ENCODE data around the gene SLC12A6. TPM values are rescaled to one million over a fixed set of nuclear protein-coding genes. Genes with fewer than 3 reads are reported as not detected.

SLC12A6 gene
- total and polyA plus RNA-seq, 2 of the 13 experiments (the other 11 are each of a cell fraction or from before 2014, with no cell fraction given): 15.2 to 30.1 TPM

GRCh38 chr15:34366271-34367065, 28.9 kb upstream of the SLC12A6 start (continued):
- no peak for TF ChIP-seq ZNF18 (CRISPR knock-in tag; IDR thresholded peaks at IDR 0.05; ENCODE audit: insufficient replicate concordance)
- no peak for TF ChIP-seq ZNF660 (CRISPR knock-in tag; IDR thresholded peaks at IDR 0.05; ENCODE audit: borderline replicate concordance, low read depth)
- peak; percentile 18; the same call in 1 of the 2 replicates for TF ChIP-seq GABPA (IDR thresholded peaks at IDR 0.05; ENCODE audit: low read depth, low read length)
- TF ChIP-seq GABPA (CRISPR knock-in tag; IDR thresholded peaks at IDR 0.05; ENCODE audit: low read depth): peak; percentile 73
- TF ChIP-seq CERS6 (CRISPR knock-in tag; IDR thresholded peaks at IDR 0.05): no peak
- no peak for TF ChIP-seq DDIT3 (CRISPR knock-in tag; IDR thresholded peaks at IDR 0.05)
- TF ChIP-seq STAT6 (CRISPR knock-in tag; IDR thresholded peaks at IDR 0.05; ENCODE audit: borderline replicate concordance): no peak
- TF ChIP-seq ESRRA (CRISPR knock-in tag; IDR thresholded peaks at IDR 0.05; ENCODE audit: low read depth): no peak
- no peak for TF ChIP-seq SNAPC2 (CRISPR knock-in tag; IDR thresholded peaks at IDR 0.05)
- peak; percentile 59 for TF ChIP-seq ZNF687 (CRISPR knock-in tag; IDR thresholded peaks at IDR 0.05)
- no peak for TF ChIP-seq MLXIP (CRISPR knock-in tag; IDR thresholded peaks at IDR 0.05; ENCODE audit: borderline replicate concordance)
- TF ChIP-seq ZFP1 (CRISPR knock-in tag; IDR thresholded peaks at IDR 0.05): no peak
- no peak for TF ChIP-seq HMG20A (CRISPR knock-in tag; IDR thresholded peaks at IDR 0.05; ENCODE audit: borderline replicate concordance)
- no peak for TF ChIP-seq RXRA (CRISPR knock-in tag; IDR thresholded peaks at IDR 0.05)
- TF ChIP-seq ZNF737 (CRISPR knock-in tag; IDR thresholded peaks at IDR 0.05; ENCODE audit: borderline replicate concordance): no peak
- no peak for TF ChIP-seq SIX1 (CRISPR knock-in tag; IDR thresholded peaks at IDR 0.05; ENCODE audit: borderline replicate concordance)

All from HepG2 (cell line).